GDM1 (cell line): ENCODE data around the gene WIPF3.

Experiments
- DNase-seq: peaks from one replicate; lab custom pipeline; 2025; lab: John Stamatoyannopoulos, UW

WIPF3 gene

DNA sequence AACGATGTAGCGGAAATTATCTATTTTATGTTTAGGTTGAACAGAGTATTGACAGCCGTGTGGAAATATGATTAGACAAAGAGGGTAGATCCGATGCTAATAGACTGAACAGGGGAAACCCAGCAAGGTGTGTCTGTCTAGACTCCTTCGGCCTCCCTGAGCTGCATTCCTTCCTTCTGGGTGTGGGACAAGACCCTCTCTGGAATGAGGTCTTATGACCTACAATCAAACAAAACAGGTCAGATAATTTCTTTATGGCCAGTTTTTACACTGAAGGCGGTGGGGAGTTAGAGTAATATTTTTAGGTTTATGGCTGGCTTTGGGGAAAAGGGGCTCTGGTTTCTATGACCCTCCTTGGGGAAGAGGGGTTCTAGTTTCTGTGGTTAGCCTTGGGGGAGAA, 41.2 kb downstream of the WIPF3 start:
- DNase-seq: no peak

DNA sequence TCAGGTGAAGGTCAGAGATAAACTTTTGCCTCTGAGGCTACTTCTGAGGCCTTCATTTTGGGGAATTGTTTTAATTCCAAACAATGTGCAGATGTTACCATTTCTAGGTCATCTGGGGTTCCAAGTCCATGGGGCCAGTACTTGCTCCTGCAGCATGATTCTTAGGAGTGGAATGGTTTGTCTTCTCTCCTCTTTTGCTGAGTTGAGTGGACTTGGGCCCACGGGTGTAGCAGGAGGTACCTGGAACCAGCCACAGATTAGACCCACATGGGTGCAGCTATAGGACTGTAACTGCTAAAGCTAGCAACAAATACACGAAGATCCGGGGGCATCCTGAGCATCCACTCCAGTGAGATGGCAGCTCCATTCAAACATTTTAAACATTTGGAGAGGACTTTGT, 41.6 kb downstream of the WIPF3 start:
- no peak for DNase-seq

DNA sequence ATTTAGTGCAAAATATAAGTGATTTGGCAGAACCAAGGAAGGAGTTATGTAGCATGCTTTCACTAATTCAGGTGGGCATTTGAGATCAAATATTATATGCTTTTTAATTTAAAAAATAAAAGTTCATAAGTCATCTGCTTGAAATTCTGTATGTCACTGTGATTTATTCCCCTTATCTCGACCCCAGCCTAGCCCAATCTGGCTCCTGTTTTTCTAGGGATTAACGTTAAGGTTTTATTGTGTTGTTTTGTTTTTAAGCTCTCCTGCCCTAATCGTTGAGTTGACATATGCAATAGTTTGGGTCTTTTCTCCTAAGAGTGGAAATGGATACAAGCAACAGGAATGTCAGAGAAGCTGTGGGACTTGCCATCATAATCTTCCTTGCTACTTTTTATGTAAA, 42.6 kb downstream of the WIPF3 start:
- no peak for DNase-seq

DNA sequence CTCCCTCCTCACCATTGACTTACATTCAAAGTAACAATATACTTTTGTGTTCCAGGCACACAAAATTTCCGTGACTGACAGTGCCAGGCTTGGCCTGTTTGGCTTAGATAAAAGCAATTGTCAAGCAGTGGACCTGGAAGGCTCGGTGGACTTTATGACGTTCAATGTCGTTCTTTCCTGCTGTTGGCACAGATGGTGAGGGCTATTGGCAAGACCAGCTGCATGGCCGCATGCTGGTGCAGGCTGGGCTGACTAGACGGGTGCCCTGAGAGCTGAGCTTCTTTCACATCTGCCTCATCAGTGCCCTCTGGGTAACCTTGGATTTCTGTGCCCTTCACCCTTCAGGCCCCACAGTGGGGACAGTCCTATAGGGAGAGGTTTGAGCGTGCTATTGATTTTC, 45.2 kb downstream of the WIPF3 start:
- no peak for DNase-seq

DNA sequence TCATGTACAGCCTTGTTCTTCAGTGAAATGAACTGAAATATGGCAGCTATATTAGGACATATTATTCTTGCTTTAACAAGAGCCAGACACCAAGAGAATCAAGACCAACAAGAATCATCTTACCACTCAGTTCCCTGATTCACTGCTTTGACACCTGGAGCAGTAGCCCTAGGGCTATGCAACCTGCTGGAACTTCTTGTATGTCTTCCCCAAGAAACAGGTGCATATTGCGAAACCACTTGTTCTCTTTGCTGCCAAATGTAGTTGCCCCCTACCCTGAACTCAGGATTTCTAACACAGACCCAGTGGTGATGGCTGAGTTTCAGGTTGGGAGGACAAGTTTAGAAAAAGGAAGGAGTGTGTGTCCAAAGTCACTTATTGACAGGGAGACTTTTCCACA, 46.1 kb downstream of the WIPF3 start:
- no peak for DNase-seq

DNA sequence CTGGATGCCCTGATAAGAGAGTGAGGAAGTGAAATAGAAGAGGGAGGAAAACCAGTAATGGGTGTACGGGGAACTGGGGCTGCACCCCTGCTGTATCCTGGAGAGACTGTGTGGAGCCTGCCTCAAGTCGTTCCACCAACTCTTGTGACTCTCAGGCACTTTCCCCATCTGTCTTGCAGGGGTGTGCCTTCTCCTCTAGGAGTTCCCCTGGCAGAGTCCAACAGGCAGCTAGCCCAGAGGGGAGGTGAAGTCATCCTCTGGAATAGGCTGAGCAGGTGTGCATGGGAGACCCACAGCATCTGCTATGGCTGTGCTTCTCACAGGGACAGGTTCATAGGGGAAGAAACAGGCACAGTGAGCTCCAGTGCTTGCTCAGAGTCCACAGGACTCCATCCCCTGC, 46.8 kb downstream of the WIPF3 start:
- no peak for DNase-seq

DNA sequence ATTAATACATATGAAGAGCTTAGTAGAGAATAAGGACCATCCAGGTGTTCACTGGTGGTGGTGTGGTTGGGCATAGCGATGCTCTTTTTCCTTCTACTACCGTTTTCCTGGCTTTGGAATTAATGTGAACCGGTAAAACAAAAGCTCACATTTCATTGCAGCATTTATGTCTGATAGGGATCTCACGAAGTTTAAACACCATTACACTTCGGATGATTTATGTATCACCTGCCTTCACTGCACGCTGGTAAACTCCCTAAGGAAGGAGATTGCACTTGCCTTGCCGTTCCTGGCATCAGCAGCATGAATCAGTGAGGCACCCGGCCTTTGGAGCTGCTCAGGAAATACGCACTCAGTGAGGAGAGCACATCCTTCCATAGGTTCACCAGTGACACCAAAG, 47.5 kb downstream of the WIPF3 start:
- DNase-seq: no peak

DNA sequence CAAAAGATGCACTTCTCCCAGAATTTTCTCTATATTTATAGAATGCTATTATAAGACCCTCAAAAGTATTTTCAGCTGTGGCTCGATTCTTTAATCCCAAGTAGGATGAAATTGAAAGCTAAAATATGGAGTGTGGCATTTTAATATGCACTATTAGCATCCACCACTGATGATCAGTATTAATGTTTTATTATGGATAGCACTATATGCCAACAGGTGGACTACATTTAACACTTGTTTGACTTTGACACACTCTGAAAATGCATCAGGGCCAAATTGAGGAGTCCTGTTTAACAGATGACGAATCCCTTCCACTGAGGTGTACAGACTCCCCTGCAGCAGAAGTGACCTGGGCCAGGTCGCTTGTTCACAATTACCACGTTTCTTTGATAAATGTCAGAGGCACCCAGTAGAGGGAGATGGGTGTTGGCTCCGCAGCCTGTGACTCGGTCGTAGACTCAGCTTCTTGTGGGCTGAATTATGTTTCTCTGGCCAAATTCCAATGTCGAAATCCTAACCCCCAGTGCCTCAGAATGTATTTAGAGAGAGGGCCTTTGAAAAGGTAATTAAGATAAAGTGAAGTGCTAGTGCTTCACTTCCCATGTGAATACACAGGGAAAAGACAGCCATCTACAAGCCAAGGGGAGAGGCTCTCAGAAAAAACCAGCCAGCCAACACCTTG, 48.1 kb downstream of the WIPF3 start:
- no peak for DNase-seq

DNA sequence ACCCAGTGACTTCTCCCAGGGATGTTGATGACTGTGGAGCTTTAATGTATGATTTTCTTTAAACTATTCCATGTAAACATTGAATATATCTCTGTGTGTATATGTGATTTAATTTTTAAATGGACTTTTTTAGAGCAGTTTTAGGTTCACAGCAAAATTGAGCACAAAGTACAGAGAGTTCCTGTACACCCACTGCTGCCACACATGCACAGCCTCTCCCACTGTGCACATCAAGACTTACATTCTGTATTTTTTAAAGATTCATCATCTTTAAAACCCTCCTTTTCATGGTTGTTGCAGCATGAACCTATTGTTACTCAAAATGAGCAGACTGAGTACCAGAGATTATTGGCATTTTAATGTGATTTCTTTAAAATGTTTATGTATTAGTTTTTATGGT, 51.3 kb downstream of the WIPF3 start:
- DNase-seq: no peak

DNA sequence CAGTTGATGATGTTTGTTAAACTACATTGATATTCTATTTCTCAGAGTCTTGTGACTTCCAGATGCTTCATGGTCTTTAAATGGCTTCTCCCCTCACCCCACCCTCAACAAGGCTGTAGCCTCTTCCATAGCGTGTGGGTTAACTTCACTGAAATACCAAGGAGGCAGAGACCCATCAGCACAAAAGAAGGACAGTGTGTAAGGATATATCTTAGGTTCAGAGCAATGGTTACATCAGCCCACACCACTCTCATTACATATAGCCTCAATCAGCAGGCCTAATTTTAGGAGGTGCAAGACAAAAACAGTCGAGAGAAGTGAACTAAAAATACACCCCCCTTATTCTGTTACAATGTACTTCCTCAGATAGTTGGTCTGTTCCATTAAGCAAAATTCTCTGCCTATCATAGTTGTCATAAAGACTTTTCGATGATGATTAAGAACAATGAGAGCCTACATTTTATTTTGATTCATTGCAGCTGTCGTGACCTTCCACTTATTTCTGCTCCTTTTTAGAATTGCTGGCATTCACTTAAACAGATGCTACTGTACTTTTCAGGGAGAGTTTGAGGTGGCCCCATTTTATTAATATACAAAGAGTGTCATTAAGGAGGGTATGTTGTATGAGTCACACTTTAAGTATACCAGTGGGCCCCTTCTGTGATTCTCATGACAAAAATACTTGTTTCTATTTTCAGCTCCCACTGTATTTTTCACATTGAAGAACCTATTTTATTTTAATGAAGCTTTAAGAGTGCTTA, 52.1 kb downstream of the WIPF3 start:
- DNase-seq: no peak

DNA sequence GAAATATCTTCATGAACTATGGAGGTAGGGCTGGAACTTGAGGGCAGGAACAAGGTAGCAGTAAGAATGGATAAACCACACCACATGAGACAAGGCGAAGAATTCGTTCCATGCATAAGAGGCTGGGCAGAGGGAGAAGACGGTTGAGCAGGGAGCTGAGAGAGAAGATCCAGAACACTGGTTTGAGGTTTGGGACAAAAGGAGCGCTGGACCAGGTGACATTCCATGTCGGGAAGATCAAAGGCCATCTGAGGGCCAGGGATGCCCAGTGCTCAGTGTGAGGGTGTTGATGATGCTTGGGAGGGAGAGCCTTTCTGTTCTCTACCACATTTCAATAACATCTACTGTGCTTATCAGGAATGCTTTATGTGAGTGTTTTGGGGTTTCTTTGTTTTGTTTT, 52.8 kb downstream of the WIPF3 start:
- DNase-seq: no peak

DNA sequence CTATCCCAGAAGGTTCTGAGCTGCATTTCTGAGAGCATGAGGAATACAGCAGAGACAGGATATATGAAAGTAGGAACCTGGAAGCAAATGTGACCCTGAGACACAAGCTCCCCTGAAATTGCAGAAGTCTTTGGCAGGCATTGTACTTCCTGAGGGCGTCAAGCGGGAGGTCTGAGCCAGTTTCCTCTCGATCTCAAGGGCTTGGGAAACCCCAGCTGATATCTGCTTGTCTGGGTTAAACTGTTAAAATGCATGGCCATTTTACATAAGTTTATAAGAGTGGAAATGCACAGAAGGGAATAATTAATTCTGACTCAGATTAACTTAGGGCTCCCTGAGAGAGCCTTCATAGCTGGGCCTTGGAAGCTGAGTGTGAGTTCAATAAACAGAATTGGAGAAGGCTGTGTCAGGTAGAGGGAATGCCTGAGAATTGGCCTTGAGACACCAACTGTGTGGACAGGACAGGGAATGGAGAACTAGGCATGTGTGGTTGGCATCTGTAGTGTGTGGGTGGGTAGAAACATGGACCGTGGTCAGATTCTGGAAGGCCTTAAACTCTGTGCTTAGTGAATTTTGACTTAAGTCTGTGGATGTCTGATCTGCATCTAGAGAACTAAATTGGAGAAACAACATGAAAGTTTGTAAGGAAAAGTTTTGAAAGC, 53.3 kb downstream of the WIPF3 start:
- DNase-seq: peak; percentile 54

DNA sequence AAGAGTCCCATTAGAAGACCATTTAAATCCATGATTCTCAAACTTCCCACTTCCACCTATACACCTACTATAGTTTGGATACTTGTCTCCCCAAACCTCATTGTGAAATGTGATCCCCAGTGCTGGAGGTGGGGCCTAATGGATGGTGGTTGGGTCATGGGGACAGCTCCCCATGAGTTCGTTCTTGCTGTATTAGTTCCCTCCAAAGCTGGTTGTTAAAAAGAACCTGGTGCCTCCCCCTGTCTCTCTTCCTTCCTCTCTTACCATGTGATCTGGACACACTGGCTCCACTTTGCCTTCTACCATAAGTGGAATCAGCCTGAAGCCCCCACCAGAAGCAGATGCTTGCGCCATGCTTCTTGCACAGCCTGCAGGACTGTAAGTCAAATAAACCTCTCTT, 53.9 kb downstream of the WIPF3 start:
- no peak for DNase-seq

DNA sequence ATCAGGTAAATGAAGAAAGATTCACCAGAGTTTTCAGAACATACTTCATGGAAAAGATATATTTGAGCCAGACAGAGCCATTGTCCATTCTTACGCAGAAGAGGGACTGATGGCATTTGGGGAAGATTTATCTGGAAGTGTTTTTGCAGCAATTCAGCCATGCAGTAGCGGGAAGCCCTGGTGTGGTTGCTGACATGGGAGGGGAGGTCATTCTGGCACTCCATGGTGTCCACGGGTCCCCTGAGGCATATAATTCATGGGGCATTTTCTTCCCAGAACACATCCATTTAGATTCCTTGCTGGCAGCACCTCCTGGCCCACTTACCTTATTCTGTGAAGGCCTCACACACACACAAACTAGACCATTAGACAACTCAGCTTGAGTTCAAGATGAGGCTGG, 55.6 kb downstream of the WIPF3 start:
- DNase-seq: no peak

DNA sequence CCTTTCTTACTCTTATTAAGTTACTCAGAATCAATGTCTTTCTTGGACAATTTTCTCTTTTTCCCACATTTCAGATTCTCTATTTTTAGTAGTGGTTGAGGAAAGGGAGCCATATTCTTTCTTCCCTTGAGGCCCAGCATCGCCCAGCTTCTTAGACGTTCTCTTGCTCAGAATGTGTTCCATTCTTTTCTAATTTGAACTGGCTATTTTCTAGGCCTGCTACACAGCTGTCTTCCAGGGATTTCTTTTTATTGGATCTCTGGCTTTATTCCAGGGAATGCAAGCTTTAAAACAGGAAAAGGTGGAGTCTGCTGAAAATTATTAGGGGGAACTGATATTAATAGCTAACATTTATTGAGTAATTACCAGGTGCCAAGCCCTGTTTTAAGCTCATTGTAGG, 58.3 kb downstream of the WIPF3 start:
- no peak for DNase-seq

DNA sequence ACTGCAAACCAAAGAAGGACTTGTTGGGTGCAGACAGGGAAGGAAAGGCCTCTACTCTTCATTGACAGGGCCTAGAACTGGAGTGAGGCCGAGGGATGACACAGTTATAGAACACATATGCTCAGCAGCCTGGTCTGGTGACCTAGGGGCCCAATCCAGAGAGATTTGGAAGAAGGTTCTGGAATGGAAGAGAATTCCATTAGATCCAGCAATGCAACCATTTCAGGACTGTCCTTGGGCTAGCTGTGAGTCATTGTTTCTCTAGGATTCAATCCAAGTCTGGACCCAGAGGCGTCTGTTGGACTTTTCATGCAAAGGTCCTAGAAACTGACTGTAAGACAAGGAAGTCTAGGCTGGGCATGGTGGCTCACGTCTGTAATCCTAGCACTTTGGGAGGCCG, 59.2 kb downstream of the WIPF3 start:
- no peak for DNase-seq

DNA sequence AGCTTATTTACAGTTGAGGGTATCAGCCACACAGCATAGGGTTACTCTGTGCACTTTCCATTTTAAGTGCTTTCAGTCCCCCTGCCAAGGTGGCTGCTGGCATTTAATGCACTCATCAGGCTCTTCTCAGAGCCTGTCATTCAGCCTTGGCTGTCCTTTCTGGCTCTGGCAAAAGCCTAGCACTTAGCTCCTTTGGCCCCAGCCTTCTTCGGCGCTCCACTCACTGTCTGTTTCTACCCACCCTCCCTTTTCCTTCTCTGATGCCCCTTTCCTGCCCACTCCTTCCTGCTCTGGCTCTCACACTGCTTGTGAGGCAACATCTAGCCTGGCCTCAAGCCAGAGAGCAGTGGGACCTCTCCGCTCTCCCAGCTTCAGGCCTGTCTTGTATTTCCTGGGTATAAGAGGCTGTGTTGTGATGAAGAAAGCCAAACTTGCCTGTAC, 60.2 kb downstream of the WIPF3 start:
- DNase-seq: peak; percentile 82

DNA sequence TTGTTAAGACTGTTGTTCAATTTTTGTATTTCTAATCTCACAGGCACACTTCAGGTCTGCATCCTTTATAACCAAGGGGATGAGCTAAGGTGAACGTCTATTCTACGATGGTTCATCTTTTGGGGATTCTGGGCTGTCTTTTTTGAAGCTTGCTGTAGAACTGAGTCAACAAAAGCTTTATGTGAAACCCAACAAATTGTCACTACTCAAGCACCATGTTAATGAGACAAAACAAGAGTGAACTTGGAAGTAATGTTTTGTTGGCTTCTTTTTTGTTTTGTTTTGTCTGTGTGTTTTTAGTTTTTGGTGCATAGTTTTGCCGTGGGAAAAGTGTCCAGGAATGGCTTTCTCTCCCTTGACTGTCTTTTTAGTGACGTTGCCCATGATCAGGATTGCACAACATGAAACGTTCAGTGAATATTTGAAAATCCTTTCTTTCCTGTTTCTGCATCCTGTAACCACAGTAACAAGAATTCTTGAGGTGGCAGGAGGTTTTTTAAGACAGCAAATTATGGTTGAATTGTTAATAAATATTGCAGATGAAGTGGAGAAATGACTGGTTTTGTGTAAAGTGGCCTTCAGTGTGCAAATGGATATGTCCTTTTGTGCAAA, 65.6 kb downstream of the WIPF3 start:
- DNase-seq: no peak

DNA sequence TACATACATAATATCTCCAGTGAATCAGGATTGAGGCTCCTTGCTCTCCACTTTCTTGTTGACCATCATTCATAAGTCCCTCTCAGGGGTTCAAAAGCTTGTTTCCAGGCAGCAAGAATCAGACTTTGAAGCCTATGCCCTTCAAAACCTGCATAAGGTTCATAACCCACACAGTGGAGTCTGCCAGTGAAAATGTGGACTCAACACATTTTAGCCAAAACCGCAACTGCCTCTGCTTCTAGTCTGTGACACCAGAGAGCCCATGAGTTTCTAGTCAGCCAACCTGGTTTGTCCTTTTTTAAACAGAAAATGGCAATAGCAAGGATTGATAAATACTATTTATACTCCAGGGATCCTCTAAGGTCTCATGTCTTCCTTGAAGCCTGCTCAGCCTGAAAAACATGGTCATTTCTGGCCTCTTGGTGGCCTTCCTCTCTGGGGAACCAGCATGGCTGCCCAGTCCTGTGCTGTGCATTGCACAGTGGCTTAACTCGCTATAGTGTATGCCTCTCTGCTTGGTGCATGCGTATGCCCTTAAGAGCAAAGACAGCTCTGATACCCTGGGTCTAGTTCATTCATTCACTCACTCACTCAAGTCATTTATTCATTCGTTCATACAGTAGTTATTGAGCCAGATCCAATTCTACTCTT, 67.5 kb downstream of the WIPF3 start:
- DNase-seq: no peak

DNA sequence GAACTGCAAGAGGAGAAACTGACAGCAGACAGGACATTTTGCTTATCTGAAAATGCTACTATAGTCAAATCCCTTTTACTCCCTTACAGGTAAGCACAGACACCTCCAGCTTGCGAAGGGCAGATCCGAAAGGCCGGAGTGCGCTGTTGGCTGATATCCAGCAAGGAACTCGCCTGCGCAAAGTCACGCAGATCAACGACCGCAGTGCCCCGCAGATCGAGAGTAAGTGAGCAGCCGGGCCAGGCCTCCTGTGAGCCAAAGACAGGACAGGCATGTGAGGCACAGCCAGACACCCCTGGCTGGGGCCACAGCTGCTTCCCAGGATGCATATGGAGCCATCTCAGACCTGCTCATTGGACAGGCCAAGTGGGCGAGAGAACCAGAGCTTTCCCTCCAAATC, 69.4 kb downstream of the WIPF3 start:
- DNase-seq: no peak

DNA sequence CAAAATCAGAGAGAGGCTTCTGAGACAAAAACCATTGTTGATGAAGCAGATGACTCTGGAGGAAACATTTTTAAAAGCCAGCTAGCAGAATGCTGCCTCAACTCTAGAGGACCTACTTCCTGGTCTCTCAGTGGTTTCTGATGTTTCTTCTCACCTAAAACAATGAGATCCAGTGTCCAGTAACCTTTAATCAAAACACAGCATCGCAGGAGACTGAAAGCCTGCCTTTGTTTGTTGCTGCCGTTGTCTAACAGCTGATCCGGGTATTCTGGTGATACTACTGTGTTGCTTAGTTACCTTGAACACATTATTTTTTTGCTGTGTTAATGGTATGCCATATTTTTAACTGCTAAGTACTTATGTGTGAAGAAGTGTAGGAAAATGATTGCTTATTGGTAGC, 70.9 kb downstream of the WIPF3 start:
- DNase-seq: no peak

DNA sequence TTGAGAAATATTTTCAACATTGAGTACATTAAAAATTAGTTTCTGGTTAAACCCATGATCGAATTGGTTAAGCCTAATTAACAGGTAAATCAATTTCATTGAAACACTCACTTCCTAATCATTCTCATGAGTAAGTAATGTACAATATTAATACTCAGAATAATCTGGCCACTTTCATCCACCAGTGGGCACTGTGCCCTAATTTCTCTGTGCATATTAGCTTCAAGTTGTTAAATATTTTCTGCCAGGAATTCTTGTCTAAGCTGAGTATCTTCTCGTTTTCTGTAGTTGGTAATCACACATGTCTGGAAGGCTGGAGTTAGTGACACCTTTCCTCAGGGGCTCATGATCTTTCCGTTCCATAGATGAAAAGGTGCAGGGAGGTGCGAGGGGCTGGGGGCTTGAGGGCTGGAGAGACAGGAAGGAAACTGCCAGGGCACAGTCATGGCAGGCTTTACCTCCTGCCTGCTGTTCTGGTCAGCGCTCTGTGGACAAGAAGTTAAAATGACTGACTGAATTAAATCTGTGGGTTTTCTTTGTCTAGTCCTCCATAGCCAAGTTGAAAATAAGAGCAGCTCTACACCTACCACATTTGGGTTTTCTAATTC, 71.9 kb downstream of the WIPF3 start:
- DNase-seq: peak; percentile 6
